ENCODE measurements around the gene GABRR3.

GABRR3 gene

GRCh38 chr3:98035208-98035607 is at the start of gene GABRR3:
Gene GABRR3 (minus strand): TSS chr3:98035315. CDS start chr3:98034987, 328 bp downstream.
- DNase-seq (ENCODE audit: low spot score), result peak; percentile 43

- DNase-seq (ENCODE audit: low spot score), result no peak
Observed at GRCh38 chr3:98073486-98073885, 38.4 kb upstream of the GABRR3 start.

- no peak for DNase-seq (ENCODE audit: low spot score)
Observed at GRCh38 chr3:98070840-98071239, 35.7 kb upstream of the GABRR3 start.

- no peak for DNase-seq (ENCODE audit: low spot score)
Observed at GRCh38 chr3:98068824-98069223, 33.7 kb upstream of the GABRR3 start.

- no peak for DNase-seq (ENCODE audit: low spot score)
Observed at GRCh38 chr3:98058244-98058960, 23.3 kb upstream of the GABRR3 start.

DNA sequence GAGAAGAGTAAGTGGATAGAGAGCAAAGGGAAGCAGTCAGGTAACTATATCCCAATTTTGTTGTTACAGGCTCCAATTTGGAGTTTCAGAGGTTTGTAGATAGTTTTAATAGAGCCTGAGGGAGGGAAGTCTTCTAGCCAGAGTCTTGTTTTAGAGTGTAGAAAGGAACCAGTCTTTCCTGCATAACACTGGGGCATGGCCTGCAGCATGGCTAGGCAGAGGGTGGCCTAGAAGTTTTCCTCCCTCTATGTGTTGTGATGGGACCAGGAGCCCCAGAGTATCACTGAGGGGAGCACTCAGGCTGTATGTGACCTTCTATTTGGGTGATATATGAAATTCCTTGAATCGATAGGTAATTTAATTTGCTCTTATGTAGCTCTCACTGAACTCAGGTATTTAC is 22.5 kb upstream of the GABRR3 start:
- no peak for DNase-seq (ENCODE audit: low spot score)

GRCh38 chr3:98056035-98056434 is 20.9 kb upstream of the GABRR3 start:
- no peak for DNase-seq (ENCODE audit: low spot score)

DNA sequence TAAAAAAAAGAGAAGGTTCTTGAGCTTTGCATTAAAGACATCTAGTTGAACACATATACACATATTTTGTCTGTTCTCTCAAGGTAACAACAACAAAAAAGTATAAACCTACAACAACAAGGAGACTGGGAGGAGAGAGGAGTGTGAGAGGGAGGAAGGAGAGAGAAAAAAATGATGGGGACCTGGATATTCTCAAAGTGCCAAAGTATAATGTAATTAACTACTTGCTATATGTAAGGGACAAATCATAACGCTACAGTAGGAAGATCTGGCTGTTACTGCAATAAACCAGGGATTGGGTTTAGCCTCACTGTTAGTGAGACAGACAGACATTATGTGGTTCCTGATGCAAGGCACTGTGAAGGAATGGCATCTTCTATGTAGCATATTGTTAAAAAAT is 14.2 kb upstream of the GABRR3 start:
- DNase-seq (ENCODE audit: low spot score), result no peak

DNA sequence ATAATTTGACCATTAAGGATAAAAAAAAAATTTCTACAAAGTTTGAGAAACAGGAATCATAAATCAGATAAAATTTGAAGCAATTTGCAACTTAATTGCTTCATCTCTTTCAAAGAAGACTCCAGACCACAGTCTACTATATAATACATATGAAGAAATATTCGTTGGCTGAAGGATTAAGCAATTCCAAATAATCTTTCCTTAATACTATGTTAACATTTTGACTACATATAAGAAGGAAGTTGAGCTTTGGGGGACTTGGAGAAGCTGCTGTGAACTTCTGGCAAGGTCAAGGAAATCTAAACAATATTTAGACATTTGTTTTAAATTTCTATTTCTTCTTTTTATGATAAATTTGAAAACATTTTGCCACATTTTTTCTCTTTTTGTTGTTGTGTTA is 13.5 kb upstream of the GABRR3 start:
- DNase-seq (ENCODE audit: low spot score), result no peak

GRCh38 chr3:98041350-98041749 is 6.2 kb upstream of the GABRR3 start:
- no peak for DNase-seq (ENCODE audit: low spot score)

GRCh38 chr3:98039322-98040024 is 4.4 kb upstream of the GABRR3 start:
- peak; percentile 61 for DNase-seq (ENCODE audit: low spot score)

- no peak for DNase-seq (ENCODE audit: low spot score)
Observed at GRCh38 chr3:98038876-98039275, 3.8 kb upstream of the GABRR3 start.

DNA sequence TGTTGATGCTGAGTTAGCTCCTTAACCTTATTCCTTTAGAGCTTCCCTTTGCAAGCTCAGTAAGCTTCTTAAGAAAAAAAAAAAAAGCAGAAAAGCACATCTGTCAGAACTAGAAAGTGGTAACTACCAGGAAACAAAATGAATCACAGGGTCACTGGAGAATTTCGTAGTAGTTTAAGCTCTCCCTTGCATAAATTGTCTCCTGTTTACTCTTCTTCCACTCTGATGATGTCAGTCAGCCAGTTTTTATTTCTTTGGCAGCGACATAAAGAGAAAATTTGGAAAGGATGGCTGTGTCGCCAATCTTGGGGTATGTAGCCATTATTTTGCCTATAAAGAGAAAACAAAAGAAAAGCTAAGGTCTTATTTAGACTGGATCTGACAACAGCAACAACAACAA is 3.2 kb upstream of the GABRR3 start:
- no peak for DNase-seq (ENCODE audit: low spot score)

DNA sequence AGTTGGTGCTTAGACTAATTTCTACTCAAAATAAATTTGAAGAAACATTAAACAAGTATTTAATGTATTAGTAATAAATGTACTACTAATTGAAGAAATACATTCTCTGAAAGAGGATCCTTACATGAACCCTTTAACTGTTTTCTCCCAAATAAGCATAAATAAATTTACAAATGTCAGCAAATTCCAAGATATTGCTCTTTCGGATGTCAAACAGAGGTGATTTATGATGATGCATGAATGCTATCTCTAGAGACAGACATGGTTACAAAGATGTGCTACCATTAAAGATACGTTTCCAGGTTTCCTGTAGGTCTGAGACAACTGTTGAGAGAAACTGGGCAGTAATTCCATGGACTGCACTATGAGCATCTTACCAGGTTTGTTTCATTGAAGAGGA is 629 bp downstream of the GABRR3 start:
- DNase-seq (ENCODE audit: low spot score), result no peak

GRCh38 chr3:98034036-98034435 is 1.1 kb downstream of the GABRR3 start:
- no peak for DNase-seq (ENCODE audit: low spot score)

GRCh38 chr3:98032904-98033303 is 2.2 kb downstream of the GABRR3 start:
- DNase-seq (ENCODE audit: low spot score), result no peak

DNA sequence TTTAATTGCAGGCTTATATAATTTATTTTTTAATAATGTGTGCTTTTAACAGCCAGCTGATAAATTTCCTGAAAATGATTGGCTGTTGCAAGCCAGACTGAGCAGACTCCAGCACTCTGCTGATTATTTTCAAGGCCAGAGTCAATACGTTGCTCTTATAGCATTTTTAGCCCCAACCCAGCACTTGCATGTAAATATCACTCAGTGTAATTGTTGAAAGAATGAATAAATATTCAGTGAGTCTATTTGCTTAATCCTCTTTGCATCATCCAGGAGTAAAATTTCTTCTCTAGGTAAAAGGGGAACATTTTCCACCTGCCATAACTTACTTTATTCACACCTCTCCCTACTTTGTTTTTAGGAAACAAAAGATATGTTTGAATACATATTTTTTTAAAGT is 2.9 kb downstream of the GABRR3 start:
- DNase-seq (ENCODE audit: low spot score), result no peak

- no peak for DNase-seq (ENCODE audit: low spot score)
Observed at GRCh38 chr3:98029083-98029482, 6.0 kb downstream of the GABRR3 start.

DNA sequence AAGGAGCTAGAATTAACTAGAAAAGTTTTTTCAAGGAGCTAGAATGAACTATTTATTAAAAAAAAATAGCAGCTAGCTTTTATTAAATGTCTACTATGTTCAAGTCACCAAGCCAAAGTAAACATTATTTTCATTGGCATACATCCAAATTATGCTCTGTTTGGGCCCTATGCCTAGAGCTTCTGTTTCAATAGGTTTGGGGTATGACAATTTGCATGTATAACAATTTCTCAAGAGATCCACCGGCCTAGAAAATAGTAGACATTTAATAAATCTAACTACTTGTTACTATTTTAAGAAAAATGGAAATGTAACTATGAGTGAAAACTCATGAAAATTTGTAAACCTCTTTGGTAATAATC is 8.0 kb downstream of the GABRR3 start:
- no peak for DNase-seq (ENCODE audit: low spot score)

DNA sequence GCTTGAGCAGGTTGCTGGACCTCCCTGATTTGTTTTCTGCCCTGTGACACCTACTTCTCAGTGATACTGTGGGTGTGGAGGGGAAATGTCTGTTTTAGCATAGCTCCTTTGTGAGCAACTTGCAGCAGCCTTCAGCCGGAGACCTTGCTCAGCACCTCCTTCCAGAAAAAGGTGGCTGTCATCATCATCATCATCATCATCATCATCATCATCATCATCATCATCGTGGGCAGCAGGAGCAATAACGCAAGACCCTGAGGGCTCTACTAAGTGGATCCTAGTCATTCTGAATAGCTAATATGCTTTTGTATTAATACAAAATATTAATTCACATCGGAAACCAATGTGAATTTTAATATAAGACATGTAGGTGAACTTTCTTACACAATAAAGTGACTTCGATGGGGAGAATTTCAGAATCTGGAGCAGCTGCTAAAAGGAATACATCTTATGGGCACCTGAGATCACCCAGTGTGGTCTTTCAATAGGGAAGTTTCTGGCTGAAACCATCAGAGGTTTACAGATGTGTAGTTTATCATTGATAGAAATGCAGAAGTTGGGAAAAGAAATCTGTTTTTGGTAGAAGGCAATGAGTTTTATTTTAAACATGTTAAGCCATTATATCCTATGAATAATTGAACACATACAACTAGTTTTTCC is 8.6 kb downstream of the GABRR3 start:
- no peak for DNase-seq (ENCODE audit: low spot score)

DNA sequence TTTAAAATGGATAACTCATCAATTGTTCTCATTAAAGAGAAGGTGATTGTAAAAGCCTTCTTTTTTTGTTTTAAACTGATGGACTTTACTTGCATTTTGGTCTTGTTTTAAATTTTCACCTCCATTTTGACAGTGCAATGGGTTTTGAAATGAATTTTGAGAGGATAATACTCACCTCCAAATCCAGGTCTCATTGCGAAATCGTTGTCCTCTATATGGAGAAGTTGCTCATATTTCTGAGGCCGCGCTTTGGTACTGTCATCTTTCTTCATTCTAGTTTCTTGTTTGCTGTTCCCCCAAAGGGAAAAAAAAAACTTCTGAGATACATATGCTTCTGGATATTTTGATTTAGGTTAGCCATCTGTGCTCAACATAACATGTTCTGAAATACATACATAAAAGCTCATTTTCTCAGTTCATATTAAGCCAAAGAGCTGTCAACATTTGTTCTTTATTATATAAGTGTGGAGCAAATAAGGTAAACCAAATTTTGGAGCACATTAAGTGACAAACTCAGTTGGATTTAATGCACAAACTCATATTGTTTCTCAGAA is 9.6 kb downstream of the GABRR3 start:
- DNase-seq (ENCODE audit: low spot score), result no peak

DNA sequence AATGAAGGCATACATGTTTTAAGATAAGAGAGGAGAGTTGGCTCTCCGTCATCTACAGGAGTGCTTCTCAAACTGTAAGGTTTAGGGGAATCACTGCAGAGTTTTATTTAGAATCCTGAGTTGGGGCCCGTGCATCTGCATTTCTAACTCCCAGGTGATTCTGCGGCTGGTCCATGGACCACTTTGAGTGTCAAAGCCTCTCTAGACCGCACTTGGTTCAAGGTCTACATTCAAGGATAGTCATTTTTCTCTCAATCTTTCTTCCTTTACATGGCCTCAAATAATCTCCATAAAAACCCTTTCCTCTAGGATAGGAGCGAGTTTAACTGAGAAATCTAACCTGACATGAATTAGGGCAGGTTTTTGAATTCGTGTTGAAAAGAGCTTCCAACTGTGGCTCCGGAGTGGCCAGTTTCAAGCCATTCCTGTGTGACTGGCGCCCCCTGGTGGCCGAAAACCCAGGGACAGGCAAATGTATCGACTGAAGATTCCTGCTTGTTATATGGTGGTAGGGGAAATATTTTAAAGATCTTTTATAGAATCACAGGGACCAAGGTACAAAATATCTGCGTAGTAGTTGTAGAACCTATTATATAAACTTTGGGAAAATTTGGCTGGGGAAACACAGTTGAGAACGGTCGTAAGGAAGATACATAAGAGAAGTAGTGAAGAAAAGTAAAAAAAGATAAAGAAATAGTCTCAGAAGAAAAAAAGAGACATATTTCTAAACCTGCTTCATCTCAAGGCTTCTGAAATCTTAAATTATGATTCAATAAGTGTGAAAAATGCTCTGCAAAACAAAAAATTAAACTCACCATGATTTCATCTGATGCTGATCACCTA is 11.9 kb downstream of the GABRR3 start:
- DNase-seq (ENCODE audit: low spot score), result peak; percentile 78
